HG02973 (cell line): ENCODE results near the gene OR52B4.
"Not testable (repeated sequence)": the region's sequence is repeated elsewhere in the genome, so short reads cannot be mapped to it uniquely, and the experiment has no call there.

ENCODE experiments used
- ATAC-seq: cut with Tn5 transposase; IDR thresholded peaks from one replicate; pipeline ENCODE4 v1.9.1; 2021; ENCODE audit warnings: moderate library complexity; ENCODE audit not compliant: unreplicated experiment

Gene OR52B4

DNA sequence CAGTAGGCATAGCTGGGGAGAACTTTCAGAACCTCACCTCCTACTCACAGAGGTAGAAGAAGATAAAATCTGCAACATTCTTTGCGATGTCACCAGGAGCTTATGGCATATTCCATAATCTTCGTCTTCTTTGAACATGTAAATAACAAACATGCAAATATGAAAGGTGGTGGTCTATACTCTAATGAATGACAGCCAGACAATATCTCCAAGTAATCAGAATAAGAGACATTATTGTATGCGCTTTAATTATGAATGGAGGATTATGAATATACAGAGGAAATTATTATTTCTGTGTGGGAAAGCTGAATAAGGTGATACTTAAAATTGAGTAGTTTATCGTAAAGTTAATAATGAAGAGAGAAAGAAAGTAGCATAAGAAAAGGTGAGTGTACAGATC is at the start of gene OR52B4:
Gene OR52B4, minus strand, starts transcription at position 101 of the 400 bp plus-strand sequence. Its CDS starts 91 bp downstream, at position 10.
- no peak for ATAC-seq

DNA sequence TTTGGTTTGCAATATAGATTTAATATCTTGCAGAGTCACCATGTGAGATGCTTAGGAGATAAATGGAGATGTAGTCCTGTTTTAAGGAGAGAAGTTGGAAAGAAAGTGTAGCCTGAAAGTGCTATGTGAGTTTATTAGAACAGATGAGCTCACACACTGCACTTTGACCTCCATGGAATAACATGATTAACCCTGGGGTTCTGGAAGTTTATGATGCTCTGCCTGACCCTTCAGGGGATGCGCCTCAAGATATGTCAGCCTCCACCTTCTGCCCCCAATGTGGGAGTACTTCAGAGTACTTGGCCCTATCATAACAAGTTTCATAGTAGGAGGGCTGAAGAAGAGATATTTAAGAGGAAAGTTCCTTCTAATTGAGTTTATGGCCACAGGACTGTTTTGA is 48.6 kb upstream of the OR52B4 start:
- ATAC-seq: no peak

- no peak for ATAC-seq
These were observed 48.1 kb upstream of the OR52B4 start for GRCh38 chr11:4416306-4416705.

DNA sequence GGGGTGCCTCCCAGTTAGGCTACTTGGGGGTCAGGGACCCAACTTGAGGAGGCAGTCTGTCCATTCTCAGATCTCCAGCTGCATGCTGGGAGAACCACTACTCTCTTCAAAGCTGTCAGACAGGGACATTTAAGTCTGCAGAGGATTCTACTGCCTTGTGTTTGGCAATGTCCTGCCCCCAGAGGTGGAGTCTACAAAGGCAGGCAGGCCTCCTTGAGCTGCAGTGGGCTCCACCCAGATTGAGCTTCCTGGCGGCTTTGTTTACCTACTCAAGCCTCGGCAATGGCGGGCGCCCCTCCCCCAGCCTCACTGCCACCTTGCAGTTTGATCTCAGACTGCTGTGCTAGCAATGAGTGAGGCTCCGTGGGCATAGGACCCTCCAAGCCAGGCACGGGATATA is 38.0 kb upstream of the OR52B4 start:
- not testable (repeated sequence) for ATAC-seq

DNA sequence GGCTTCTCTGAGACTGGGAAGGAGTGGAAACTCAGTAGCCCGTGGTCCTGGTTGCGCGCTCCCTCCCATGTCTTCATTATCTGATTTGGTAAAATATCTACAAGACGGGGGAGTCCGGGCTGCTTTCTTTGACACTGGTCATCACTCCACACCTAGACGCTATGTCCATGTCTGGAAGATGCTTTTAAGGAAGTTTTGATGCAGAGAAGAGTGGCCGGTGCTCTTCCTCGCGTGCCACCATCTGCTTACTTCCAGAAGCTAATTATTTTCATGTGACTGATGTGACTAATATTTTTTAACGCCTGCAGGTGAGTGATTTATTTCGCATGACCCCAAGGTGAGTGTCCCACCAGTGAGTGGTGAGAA is 25.7 kb upstream of the OR52B4 start:
- peak; percentile 8 for ATAC-seq

GRCh38 chr11:4393209-4393857 is 25.1 kb upstream of the OR52B4 start, which contains the start of gene TRIM21:
Gene TRIM21, minus strand, starts transcription at chr11:4393702. Its CDS starts 3,293 bp downstream, at chr11:4390409.
- ATAC-seq: peak; percentile 100

DNA sequence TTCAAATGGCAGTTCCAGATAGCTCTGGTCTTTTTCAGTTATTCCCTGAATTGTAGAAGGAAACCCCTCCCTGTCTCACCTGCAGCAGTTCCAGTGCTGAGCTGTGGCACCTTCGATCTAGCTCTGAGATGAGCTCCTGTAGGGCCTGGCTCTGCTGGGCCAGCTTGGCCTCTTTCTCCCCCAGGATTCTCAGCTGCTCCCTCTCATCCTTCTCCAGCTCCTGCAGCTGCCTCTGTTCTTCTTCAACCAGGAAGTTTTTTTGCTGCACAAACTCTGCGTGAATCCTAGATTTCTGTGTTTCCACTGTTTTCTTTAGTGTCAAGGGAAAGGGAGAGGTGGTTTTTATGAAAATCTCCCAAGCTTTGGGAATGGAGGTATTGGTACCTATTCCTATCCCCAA is 20.0 kb upstream of the OR52B4 start:
- ATAC-seq: no peak

- ATAC-seq: no peak
These were observed 18.0 kb upstream of the OR52B4 start for GRCh38 chr11:4385978-4386740.

DNA sequence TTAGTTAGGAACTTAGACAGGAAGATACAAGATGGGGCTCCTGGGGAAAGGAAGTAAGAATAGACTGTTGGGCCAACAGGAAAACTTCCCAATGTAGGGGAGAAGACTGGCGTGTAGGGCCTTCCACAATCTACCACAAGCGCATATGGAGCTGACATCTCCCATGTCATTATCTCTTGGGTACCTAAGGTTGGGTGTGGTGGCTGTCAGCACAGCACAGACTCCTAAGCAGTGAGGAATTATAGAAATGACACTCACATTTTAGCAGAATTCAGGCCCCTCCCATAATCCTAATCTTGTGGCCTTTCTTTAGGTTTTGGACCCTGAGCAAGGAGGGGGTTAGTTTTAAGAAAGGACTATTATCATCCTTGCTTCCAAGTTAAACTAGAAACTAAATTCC is 13.7 kb upstream of the OR52B4 start:
- ATAC-seq: no peak

- no peak for ATAC-seq
These were observed 7.4 kb upstream of the OR52B4 start for GRCh38 chr11:4375431-4376140.

GRCh38 chr11:4370166-4370565 is 2.0 kb upstream of the OR52B4 start:
- no peak for ATAC-seq

- ATAC-seq: not testable (repeated sequence)
These were observed 20.0 kb downstream of the OR52B4 start for GRCh38 chr11:4348142-4348541.

DNA sequence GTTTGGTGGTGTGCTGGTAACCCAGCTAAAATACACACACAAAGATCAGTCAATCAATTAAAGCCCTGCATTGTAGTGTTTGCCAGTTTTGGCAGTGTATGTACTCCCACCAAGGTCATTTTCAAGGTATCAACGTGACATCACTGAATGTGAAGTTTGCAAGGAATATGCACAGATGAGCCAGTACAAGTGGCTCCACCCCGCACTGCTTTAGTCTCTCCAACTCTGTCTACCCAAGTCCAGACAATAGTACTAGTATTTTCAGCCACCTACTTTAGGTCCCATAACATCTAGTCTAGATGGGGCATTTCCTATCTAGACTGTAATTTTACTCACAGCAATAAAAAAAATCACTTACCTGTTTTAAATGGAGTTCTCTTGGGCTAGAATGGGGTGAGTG is 22.8 kb downstream of the OR52B4 start:
- not testable (repeated sequence) for ATAC-seq

DNA sequence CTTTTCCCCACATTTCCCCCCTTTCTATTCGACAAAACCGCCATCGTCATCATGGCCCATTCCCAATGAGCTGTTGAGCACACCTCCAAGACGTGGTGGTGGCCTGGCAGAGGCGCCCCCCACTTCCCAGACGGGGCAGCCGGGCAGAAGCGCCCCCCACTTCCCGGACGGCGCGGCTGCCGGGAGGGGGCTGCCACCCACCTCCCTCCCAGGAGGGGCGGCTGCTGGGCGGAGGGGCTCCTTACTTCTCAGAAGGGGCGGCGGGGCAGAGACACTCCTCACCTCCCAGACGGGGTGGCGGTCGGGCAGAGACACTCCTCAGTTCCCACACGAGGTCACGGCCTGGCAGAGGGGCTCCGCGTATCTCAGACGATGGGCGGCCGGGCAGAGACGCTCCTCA is 33.8 kb downstream of the OR52B4 start:
- not testable (repeated sequence) for ATAC-seq
